ENCODE results near the gene PCCB.
"Not testable (repeated sequence)": the region's sequence is repeated elsewhere in the genome, so short reads cannot be mapped to it uniquely, and the experiment has no call there.

The PCCB gene

GRCh38 chr3:136262559-136262958 lies 12.4 kb downstream of the PCCB start:
- no peak for DNase-seq (ENCODE audit: low read depth)

GRCh38 chr3:136263251-136263650 lies 13.1 kb downstream of the PCCB start:
- no peak for DNase-seq (ENCODE audit: low read depth)

DNA sequence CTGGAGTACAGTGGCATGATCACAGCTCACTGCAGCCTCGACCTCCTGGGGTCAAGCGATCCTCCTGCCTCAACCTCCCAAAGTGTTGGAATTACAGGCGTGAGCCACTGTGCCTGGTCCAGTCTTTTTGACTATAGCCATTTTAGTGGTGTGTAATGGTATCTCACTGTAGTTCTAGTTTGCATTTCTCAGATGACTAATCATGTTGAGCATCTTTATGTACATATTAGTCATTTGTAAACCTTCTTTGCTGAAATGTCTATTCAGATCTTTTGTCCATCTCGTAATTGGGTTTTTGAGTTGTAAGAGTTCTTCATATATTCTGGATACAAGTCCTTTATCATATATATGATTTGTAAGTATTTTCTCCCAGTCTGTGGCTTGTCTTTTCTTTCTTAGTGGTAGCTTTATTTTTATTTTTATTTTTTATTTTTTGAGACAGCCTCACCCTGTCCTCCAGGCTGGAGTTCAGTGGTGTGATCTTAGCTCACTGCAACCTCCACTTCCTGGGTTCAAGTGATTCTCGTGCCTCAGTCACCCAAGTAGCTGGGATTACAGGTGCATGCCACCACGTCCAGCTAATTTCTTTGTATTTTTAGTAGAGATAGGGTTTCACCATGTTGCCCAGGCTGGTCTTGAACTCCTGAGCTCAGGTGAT lies 16.5 kb downstream of the PCCB start:
- DNase-seq (ENCODE audit: low read depth): peak; percentile 59

GRCh38 chr3:136267235-136267634 lies 17.1 kb downstream of the PCCB start:
- no peak for DNase-seq (ENCODE audit: low read depth)

DNA sequence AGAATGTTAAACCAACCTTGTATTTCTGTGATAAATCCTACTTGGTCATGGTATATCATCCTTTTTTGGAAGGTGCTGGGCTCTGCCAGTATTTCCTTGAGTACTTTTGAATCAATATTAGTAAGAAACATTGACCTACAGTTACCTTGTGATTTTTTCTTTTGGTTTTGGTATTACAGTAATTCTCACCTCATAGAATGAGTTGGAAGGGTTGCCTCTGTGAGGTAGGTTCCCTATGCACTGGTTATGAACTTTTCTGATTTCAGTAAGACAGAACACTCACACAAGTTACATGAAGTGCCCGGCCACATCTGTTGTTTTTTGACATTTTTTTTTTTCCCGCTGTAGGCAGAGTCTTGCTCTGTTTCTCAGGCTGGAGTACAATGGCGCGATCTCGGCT lies 20.0 kb downstream of the PCCB start:
- no peak for DNase-seq (ENCODE audit: low read depth)

GRCh38 chr3:136271626-136272025 lies 21.5 kb downstream of the PCCB start:
- DNase-seq (ENCODE audit: low read depth): not testable (repeated sequence)

DNA sequence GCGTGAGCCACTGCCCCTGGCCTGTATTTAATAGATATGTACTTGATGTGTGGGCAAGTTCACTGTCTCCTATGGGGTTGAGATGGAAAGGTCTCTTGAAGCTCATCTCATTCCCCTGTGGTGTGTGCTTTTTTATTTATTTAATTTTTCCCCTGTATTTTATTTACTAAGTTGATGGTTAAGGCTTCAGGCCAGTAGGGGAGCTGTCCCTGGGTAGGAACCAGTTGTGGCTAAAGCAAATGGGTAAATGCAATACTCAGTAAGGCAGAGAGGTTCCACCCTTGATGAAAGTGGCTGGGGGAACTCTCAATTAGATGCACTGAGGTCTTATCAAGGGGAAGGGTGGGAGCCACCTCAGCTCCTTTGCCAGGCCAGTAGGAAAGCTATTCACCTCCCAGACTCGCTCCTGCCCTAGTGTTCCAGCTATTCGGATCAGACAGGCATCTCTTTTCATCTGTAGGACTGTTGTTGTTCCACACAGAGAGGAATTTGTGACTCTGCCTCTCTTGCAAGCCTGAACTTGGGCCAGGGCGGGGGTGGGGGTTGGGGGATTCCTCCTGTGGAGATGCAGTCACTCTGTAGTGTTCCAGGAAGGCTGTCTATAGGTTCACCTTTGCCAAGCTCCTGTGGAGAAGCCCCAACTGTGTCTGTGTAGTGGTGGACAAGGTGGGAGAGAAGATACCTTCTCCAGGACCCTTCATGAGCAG lies 26.1 kb downstream of the PCCB start:
- DNase-seq (ENCODE audit: low read depth): no peak

DNA sequence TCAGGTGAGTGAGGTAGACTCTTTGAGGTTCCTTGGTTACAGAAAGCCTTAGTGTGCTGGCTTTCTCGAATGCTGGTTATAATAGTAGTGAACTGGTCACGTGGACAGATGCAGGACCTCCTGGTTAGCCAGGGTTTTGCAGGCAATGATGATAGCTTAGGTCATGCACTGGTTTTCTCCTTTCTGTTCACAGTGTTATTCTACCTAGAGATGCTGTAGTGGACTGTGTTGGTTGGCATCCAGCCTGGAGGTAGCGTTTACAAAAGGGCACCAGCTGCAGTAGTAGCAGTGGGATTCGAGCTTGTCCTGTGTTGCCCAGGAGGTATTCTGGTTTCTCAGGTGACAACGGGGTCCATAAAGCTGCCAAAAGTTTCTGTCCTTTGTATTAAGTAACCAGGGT lies 27.0 kb downstream of the PCCB start:
- no peak for DNase-seq (ENCODE audit: low read depth)

- no peak for DNase-seq (ENCODE audit: low read depth)
Measured at GRCh38 chr3:136277634-136278033, 27.5 kb downstream of the PCCB start.

GRCh38 chr3:136279092-136279491 lies 29.0 kb downstream of the PCCB start:
- DNase-seq (ENCODE audit: low read depth): no peak

- DNase-seq (ENCODE audit: low read depth): no peak
Measured at GRCh38 chr3:136280961-136281360, 30.8 kb downstream of the PCCB start.

GRCh38 chr3:136281966-136282520 lies 31.9 kb downstream of the PCCB start:
- no peak for DNase-seq (ENCODE audit: low read depth)

DNA sequence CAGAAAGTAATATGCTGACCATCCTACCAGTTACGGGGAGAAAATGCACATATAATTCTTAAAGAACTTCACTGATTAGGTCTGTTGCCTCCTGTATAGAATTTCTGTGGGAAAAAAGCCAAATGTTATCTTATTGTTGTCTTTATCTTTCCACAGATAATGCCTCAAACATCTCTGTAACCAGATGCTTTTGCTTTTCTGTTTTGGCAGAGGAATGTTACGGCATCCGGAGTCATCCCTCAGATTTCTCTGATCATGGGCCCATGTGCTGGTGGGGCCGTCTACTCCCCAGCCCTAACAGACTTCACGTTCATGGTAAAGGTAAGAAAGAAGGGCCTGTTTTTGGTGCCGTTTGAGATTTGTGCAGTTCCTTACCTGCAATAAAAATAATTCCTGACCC lies 33.5 kb downstream of the PCCB start:
- DNase-seq (ENCODE audit: low read depth): no peak

- no peak for DNase-seq (ENCODE audit: low read depth)
Measured at GRCh38 chr3:136291302-136291701, 41.2 kb downstream of the PCCB start.

DNA sequence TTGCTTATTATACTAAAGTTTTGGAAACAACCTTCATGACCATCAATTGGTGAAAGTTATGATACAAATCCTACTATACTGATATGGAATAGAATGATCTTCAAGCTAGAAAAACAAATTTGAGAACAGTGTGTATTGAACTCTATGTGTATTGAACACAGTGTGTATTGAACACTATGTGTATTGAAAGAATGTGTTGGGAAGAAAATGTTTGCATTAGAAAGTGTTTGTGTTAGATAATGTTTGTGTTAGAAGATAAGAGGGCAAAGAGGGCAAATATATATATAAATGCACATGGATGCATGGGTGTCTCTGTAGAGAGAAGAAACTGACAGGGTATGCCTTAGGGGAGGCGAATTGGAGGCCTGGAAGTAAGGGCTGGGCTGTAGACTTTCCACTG lies 42.4 kb downstream of the PCCB start:
- DNase-seq (ENCODE audit: low read depth): no peak

GRCh38 chr3:136293279-136293678 lies 43.1 kb downstream of the PCCB start:
- no peak for DNase-seq (ENCODE audit: low read depth)

GRCh38 chr3:136294176-136294575 lies 44.0 kb downstream of the PCCB start:
- no peak for DNase-seq (ENCODE audit: low read depth)

GRCh38 chr3:136296960-136297359 lies 46.8 kb downstream of the PCCB start:
- no peak for DNase-seq (ENCODE audit: low read depth)

GRCh38 chr3:136297826-136298225 lies 47.7 kb downstream of the PCCB start:
- no peak for DNase-seq (ENCODE audit: low read depth)

- DNase-seq (ENCODE audit: low read depth): no peak
Measured at GRCh38 chr3:136300444-136300843, 50.3 kb downstream of the PCCB start.

- DNase-seq (ENCODE audit: low read depth): peak; percentile 48
Measured at GRCh38 chr3:136305879-136306278, 55.7 kb downstream of the PCCB start.

DNA sequence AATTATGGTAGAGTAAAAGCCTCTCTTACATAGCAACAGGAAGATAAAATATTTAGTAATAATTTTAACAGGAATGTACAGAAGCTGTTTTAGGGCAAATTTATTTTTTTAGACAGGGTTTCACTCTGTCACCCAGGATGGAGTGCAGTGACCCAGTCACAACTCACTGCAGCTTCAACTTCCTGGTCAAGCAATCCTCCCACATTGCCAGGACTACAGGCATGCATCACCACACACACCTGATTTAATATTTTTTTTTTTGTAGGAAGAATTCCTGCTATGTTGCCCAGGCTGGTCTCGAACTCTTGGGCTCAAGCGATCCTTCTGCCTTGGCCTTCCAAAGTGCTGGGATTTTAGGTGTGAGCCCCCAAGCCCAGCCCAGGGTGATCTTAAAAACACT lies 61.1 kb downstream of the PCCB start:
- DNase-seq (ENCODE audit: low read depth): no peak

DNA sequence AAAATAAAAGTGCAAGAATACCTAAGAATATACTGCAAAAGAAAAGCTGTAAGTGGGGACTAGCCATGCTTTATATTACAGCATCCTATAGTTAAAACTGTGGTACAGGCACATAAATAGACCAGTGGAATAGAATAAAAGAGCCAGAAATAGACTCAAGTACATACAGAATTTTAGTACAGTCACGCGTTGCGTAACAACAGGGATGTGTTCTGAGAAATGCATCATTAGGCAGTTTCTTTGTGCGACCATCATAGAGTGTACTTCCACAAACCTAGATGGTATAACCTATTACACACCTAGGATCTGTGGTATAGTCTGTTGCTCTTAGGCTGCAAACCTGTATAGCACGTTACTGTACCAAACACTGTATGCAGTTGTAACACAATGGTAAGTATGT lies 61.8 kb downstream of the PCCB start:
- DNase-seq (ENCODE audit: low read depth): no peak

DNA sequence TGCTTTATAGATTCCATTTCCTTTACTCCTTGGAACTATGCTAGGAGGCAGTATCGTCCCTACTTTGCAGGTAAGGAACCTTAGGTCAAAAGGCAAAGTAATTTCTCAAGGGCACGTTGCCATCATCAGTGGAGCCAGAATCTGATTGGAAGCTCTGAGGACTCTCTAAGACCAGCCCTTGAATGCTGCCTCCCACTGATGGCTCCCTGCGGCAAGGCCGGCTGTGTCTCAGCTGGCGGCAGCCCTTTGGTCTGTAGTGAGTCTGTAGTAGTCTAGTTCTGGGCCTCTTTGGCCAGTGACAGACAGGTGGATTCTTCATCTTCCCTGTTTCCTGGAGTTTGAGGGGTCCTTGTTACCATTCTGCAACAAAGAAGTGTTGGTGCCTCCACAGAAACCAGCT lies 76.2 kb downstream of the PCCB start:
- DNase-seq (ENCODE audit: low read depth): no peak

Data from HS-5 (cell line).